Ovary (tissue), 9 donors: ENCODE measurements around the gene ADAMTS6. TPM values are rescaled to one million over a fixed set of nuclear protein-coding genes. Genes with fewer than 3 reads are reported as not detected.

Experiments
- DNase-seq, 5 donors: peaks; one replicate each; pipeline ENCODE4 v3.0.0-alpha.2; 2019 to 2020
- H3K27ac ChIP-seq, 2 donors: fragments of 200-600 bp; one replicate each; pipeline versions ENCODE4 v1.5.1 to v1.8.0; 2019 to 2022
- H3K27me3 ChIP-seq: fragments of 200-600 bp; one replicate; pipeline ENCODE4 v1.8.0; 2022
- H3K36me3 ChIP-seq: fragments of 200-600 bp; sonication (generic); one replicate; pipeline ENCODE4 v1.5.1; 2019
- H3K4me1 ChIP-seq: one replicate; pipeline ENCODE4 v1.8.1; 2013; ENCODE audit warnings: mild to moderate bottlenecking, moderate library complexity; ENCODE audit not compliant: insufficient read depth
- H3K4me3 ChIP-seq: fragments of 200-600 bp; sonication (generic); one replicate; pipeline ENCODE4 v1.5.1; 2017
- H3K9me3 ChIP-seq, 2 donors: fragments of 200-600 bp in 1 of 2; sonication (generic) in 1 of 2; one replicate each; pipeline versions ENCODE4 v1.5.1 to v1.8.1; 2013 to 2019; ENCODE audit warnings: mild to moderate bottlenecking in 1 of 2, moderate library complexity in 1 of 2
- EP300 ChIP-seq: sonication (generic); formaldehyde crosslinking; IDR thresholded peaks from one replicate; pipeline ENCODE4 v1.6.1; 2017; ENCODE audit warnings: antibody characterized with exemption
- POLR2A ChIP-seq: fragments of 450-650 bp; IDR thresholded peaks from one replicate; pipeline ENCODE4 v1.6.1; 2017; ENCODE audit warnings: antibody characterized with exemption, mild to moderate bottlenecking, moderate library complexity
- WGBS, 3 donors: extraction: QIAGEN DNeasy Blood & Tissue Kit in 1 of 3; methylation state at CpG; one replicate each; pipeline versions ENCODE4 v1.1.5 to v1.1.7; 2013 to 2017; 5-methylcytosine and 5-hydroxymethylcytosine counted together
- intact Hi-C, 4 donors: fragments of 100-400 bp; cut with DNase I; formaldehyde crosslinking; loops; one replicate each; pipeline versions ENCODE4 v1.11.0 to v1.15.1; 2022 to 2023
- polyA plus RNA-seq, 2 donors: library from polyadenylated mRNA; stranded (reverse); fragments of 200-250 nt in 1 of 2; fragments of 350-450 nt in 1 of 2; fragmentation: Illumina TruSeq in 1 of 2; extraction: RNeasy Lipid Tissue Mini Kit (QIAGEN cat#74804) in 1 of 2; gene quantifications; one replicate each; pipeline ENCODE4 v1.2.3, GENCODE V29; 2013 to 2014
- total RNA-seq, 7 donors: library from RNA; depleted of rRNA in 2 of 7; stranded (reverse); fragments of >200 nt in 2 of 7; fragmentation: NEBNext Ultra II Directional in 3 of 7; extraction: Animal tissue kit (Norgen Biotek cat#: 25700) in 3 of 7; gene quantifications; one replicate each; pipeline versions ENCODE4 v1.1.0 to v1.2.4, GENCODE V29; 2016 to 2023
- TF ChIP-seq, protein P1 (sequence below), 3 donors: fragments of 450-650 bp in 2 of 3; fragments of 200-600 bp in 1 of 3; IDR thresholded peaks; one replicate each; pipeline versions ENCODE4 v1.5.1 to v1.8.0; 2016 to 2022; ENCODE audit warnings: antibody characterized with exemption in 3 of 3, mild to moderate bottlenecking in 1 of 3
- donor health status: DM: no; HTN: no; CAD: no; lungs with moderate emphysema.
- donor health status: DM: no; HTN: no; CAD: no.
- donor health status: Bipolar disorder and iron deficiency.
- donor health status: DM: yes; HTN: yes; CAD: no.
- donor health status: DM: no; HTN: no; CAD: no.
- donor health status: DM: yes; HTN: yes; CAD: no.

The ADAMTS6 gene
- total and polyA plus RNA-seq, 9 donors, result 0.96 to 7.2 (median 2.2) TPM

DNA sequence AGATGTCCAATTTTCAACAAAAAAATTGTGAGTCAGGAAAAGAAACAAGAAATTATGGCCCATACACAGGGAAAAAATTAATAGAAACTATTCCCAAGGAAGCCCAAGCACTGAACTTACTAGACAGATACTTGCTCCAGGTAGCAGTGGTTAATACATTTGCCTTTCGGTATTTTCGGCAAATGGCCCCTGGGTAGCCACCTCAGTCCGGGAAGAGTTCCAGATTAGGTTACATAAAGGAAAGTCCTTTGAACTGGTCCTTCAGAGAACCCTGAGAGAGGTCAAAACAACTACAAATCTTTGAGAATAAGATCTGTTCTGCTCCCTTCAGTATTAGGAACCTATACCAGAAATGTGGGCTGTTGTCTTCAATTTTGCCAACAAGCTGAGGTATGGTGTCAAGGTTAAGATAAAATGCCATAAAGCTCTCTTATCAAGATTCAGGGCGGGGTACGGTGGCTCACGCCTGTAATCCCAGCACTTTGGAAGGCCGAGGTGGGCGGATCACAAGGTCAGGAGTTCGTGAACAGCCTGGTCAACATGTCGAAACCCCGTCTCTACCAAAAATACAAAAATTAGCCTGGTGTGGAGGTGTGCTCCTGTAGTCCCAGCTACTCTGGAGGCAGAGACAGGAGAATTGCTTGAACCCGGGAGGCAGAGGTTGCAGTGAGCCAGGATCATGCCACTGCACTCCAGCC, 369.6 kb downstream of the ADAMTS6 start:
- intact Hi-C loops, result no loop called here
- no peak overlapping the region for H3K4me3 ChIP-seq
- H3K27me3 ChIP-seq, result no peaks in the 10 kb centered on the region
- H3K9me3 ChIP-seq, result no peaks in the 10 kb centered on the region
- WGBS, 3 donors, result 85 to 94% (median 90%) methylated on average over 12 of the region's 12 CpGs
- TF ChIP-seq POLR2A (no peak), EP300 (no peak)
- TF ChIP-seq, protein P1, sequence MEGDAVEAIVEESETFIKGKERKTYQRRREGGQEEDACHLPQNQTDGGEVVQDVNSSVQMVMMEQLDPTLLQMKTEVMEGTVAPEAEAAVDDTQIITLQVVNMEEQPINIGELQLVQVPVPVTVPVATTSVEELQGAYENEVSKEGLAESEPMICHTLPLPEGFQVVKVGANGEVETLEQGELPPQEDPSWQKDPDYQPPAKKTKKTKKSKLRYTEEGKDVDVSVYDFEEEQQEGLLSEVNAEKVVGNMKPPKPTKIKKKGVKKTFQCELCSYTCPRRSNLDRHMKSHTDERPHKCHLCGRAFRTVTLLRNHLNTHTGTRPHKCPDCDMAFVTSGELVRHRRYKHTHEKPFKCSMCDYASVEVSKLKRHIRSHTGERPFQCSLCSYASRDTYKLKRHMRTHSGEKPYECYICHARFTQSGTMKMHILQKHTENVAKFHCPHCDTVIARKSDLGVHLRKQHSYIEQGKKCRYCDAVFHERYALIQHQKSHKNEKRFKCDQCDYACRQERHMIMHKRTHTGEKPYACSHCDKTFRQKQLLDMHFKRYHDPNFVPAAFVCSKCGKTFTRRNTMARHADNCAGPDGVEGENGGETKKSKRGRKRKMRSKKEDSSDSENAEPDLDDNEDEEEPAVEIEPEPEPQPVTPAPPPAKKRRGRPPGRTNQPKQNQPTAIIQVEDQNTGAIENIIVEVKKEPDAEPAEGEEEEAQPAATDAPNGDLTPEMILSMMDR (IDR thresholded peaks at IDR 0.05), result no peak
- H3K27ac ChIP-seq, result no peak overlapping the region
- H3K4me1 ChIP-seq, result no peaks in the 10 kb centered on the region
- no peaks in the 10 kb centered on the region for H3K36me3 ChIP-seq
- no peak for DNase-seq

DNA sequence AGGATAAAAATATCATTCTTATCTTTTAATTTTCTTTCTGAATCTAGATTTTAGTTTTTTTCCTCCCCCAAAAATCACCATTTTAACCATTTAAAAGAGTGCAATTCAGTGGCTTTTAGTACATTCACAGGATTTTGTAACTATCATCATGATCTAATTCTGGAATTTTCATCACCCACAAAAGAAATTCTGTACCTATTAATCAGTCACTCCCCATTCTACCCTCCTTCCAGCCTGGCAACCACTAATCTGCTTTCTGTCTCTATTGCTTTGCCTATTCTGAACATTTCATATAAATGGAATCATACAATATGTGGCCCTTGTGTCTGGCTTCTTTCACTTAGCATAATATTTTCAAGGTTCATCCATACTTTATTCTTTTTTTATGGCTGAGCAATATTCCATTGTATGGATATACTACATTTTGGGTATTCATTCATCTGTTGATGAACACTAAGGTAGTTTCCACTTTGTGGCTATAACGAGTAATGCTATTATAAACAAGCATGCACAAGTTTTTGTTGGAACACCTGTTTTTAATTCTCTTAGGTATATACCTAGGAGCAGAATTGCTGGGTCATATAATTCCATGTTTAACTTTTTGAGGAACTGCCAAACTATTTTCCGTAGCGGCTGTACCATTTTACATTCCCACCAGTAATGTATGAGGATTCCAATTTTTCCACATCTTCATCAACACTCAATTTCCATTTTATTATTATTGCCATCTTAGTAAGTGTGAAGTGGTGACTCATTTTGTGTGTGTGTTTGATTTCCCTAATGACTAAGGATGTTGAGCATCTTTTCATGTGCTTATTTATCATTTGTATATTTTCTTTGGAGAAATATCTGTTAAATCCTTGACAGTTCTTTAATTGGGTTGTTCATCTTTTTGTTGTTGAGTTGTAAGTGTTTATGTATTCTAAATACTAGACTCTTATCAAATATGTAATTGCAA, 372.7 kb downstream of the ADAMTS6 start:
- no peak for TF ChIP-seq EP300
- TF ChIP-seq, protein P1 (IDR thresholded peaks at IDR 0.05), result no peak
- TF ChIP-seq POLR2A, result no peak

DNA sequence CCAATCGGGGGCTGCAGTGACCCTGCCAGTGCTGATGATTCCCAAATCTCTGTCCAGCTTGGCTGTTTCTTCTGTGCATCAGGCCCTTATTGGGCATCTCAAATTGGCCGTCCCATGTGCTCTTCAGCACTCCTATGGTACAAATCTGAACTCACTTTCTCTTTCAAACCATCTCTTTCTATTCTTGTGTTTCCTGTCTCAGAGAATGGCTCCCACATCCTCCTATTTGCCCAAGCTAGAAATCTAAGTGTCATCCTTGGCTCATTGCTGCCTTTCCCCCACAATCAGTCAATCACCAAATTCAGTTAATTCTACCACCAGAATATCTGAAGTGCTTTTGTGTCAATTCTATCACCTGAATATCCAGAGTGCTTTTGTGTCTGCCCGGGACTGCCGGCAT, 376.4 kb downstream of the ADAMTS6 start:
- H3K27ac ChIP-seq, result no peak overlapping the region
- no peaks in the 10 kb centered on the region for H3K27me3 ChIP-seq
- no peaks in the 10 kb centered on the region for H3K36me3 ChIP-seq
- 89 to 94% (median 90%) methylated on average over 4 of the region's 4 CpGs for WGBS, 3 donors
- TF ChIP-seq, protein P1 (IDR thresholded peaks at IDR 0.05), result no peak
- no peak for TF ChIP-seq POLR2A
- TF ChIP-seq EP300, result no peak
- no peaks in the 10 kb centered on the region for H3K9me3 ChIP-seq
- DNase-seq, result no peak
- H3K4me3 ChIP-seq, result no peak overlapping the region
- peaks cover 6% of the 10 kb centered on the region for H3K4me1 ChIP-seq
- intact Hi-C loops, result loop anchor here in 1 of 4 donors (10.0 kb wide), 1 partner anchor 130 kb away; no protein-coding TSS in a partner anchor

More for the DNA sequence above, 372.7 kb downstream of the ADAMTS6 start:
- no peak for DNase-seq
- intact Hi-C loops, result loop anchor here in 1 of 4 donors (10.0 kb wide), 1 partner anchor 134 kb away; no protein-coding TSS in a partner anchor
- 77 to 98% (median 78%) methylated on average over 3 of the region's 3 CpGs for WGBS, 3 donors
- no peaks in the 10 kb centered on the region for H3K9me3 ChIP-seq
- no peaks in the 10 kb centered on the region for H3K27me3 ChIP-seq
- H3K4me1 ChIP-seq, result no peaks in the 10 kb centered on the region
- H3K27ac ChIP-seq, result no peak overlapping the region
- no peak overlapping the region for H3K4me3 ChIP-seq
- H3K36me3 ChIP-seq, result no peaks in the 10 kb centered on the region

DNA sequence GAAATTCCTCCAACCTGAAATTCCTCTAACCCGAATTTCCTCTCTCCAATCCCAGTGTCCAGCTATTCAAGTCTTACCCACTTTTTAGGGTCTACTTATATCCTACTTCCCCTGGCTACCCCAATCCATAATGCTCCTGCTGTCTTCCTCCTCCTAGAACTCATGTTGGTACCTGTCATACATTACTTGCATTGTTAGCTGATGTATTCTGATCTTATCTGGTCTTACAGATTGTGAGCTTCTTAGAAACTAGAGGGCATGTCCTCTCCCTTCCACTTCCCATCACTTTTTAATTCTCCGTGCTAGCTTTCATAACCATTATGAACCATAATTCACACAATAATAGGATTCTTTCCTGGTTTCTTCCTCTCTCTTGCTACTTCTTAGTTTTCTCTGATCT, 376.9 kb downstream of the ADAMTS6 start:
- 87 to 96% (median 91%) methylated on average over 2 of the region's 2 CpGs for WGBS, 3 donors
- intact Hi-C loops, result loop anchor here in 2 of 4 donors (5.0 to 10.0 kb wide), 2 partner anchors 130 to 377 kb away; partner anchors contain the start of gene ADAMTS6 (in 1 of the 2)
- TF ChIP-seq, protein P1 (IDR thresholded peaks at IDR 0.05), result no peak
- no peak for TF ChIP-seq POLR2A
- no peak for TF ChIP-seq EP300
- no peak overlapping the region for H3K27ac ChIP-seq
- H3K4me3 ChIP-seq, result no peak overlapping the region
- H3K36me3 ChIP-seq, result no peaks in the 10 kb centered on the region
- no peaks in the 10 kb centered on the region for H3K9me3 ChIP-seq
- no peak for DNase-seq
- peaks cover 6% of the 10 kb centered on the region for H3K4me1 ChIP-seq
- H3K27me3 ChIP-seq, result no peaks in the 10 kb centered on the region
